ENCODE measurements around the gene CDS2. TPM values are rescaled to one million over a fixed set of nuclear protein-coding genes. Genes with fewer than 3 reads are reported as not detected.

CDS2 gene
- total RNA-seq, 1 experiment from 2014 or later, result 67.4 TPM

GRCh38 chr20:5127859-5128424 is 1.1 kb downstream of the CDS2 start:
- Histone ChIP-seq H3K27ac (ENCODE audit: low read depth, low read length, poor library complexity, severe bottlenecking) (peak overlapping the region; percentile 95), H3K9me3 (ENCODE audit: low read depth, low read length, poor library complexity, severe bottlenecking) (no peaks in the 10 kb centered on the region), H3K4me3 (ENCODE audit: low read depth, low read length, poor library complexity, severe bottlenecking) (peak overlapping the region; percentile 98), H3K4me1 (ENCODE audit: insufficient read depth, low read length, poor library complexity, severe bottlenecking) (peaks cover 33% of the 10 kb centered on the region), H3K36me3 (ENCODE audit: insufficient read depth, low read length, poor library complexity, severe bottlenecking) (peaks cover 8% of the 10 kb centered on the region), H3K27me3 (replicated peaks; ENCODE audit: insufficient read depth, low read depth, low read length, poor library complexity) (no peaks in the 10 kb centered on the region)
- intact Hi-C loops (cut with micrococcal nuclease; ENCODE audit: unreplicated experiment), result no loop called here
- BruUV-seq (replicated peaks), result TSS peak; percentile 62
- DNase-seq (ENCODE audit: low spot score), result no peak
- CTCF ChIA-PET, result interaction anchor here (2.1 kb wide), 1 partner anchor 64 kb away, joined by 65 read pairs; no protein-coding TSS in a partner anchor
- POLR2A ChIA-PET (ENCODE audit: low non-redundant PET), result no interaction called here
- no peak for TF ChIP-seq EZH2 (IDR thresholded peaks at IDR 0.05; ENCODE audit: borderline replicate concordance, low read depth, low read length, poor library complexity, severe bottlenecking)
- TF ChIP-seq CTCF (conservative IDR thresholded peaks at IDR 0.05; ENCODE audit: low read depth, low read length), result no peak

DNA sequence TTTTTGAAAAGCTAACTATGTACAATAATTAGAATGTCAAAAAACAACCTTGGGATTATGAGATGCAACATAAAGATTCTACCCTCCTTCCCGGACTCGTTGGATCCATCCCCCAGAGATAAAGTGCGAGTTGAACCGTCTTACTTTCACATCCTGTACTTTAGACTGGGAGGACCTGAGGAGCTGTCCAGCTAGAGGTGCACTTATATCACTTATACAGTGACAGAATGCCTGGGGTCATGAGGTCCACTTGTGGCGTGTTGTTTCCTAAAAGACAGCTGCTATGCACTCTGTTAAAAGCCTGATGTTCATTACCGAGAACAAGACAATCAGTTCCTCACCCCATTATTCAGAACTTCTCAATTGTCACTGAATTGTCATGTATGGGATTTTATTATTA is 2.1 kb downstream of the CDS2 start:
- TF ChIP-seq CTCF (conservative IDR thresholded peaks at IDR 0.05; ENCODE audit: low read depth, low read length) (no peak), EZH2 (IDR thresholded peaks at IDR 0.05; ENCODE audit: borderline replicate concordance, low read depth, low read length, poor library complexity, severe bottlenecking) (no peak)
- Histone ChIP-seq H3K4me3 (ENCODE audit: low read depth, low read length, poor library complexity, severe bottlenecking) (no peak overlapping the region), H3K27ac (ENCODE audit: low read depth, low read length, poor library complexity, severe bottlenecking) (peak overlapping the region; percentile 95), H3K27me3 (replicated peaks; ENCODE audit: insufficient read depth, low read depth, low read length, poor library complexity) (no peaks in the 10 kb centered on the region), H3K4me1 (ENCODE audit: insufficient read depth, low read length, poor library complexity, severe bottlenecking) (peaks cover 33% of the 10 kb centered on the region), H3K9me3 (ENCODE audit: low read depth, low read length, poor library complexity, severe bottlenecking) (no peaks in the 10 kb centered on the region), H3K36me3 (ENCODE audit: insufficient read depth, low read length, poor library complexity, severe bottlenecking) (peaks cover 8% of the 10 kb centered on the region)
- ChIA-PET POLR2A (ENCODE audit: low non-redundant PET) (no interaction called here), CTCF (no interaction called here)
- no peak for DNase-seq (ENCODE audit: low spot score)
- no TSS peak for BruUV-seq (replicated peaks)
- intact Hi-C loops (cut with micrococcal nuclease; ENCODE audit: unreplicated experiment), result no loop called here

- H3K4me1 ChIP-seq (ENCODE audit: insufficient read depth, low read length, poor library complexity, severe bottlenecking), result peaks cover 41% of the 10 kb centered on the region
- peaks cover 8% of the 10 kb centered on the region for H3K36me3 ChIP-seq (ENCODE audit: insufficient read depth, low read length, poor library complexity, severe bottlenecking)
- peak overlapping the region; percentile 92 for H3K27ac ChIP-seq (ENCODE audit: low read depth, low read length, poor library complexity, severe bottlenecking)
- no peak for TF ChIP-seq CTCF (conservative IDR thresholded peaks at IDR 0.05; ENCODE audit: low read depth, low read length)
- no peak for TF ChIP-seq EZH2 (IDR thresholded peaks at IDR 0.05; ENCODE audit: borderline replicate concordance, low read depth, low read length, poor library complexity, severe bottlenecking)
- BruUV-seq (replicated peaks), result TSS peak; percentile 2
- peak overlapping the region; percentile 30 for H3K4me3 ChIP-seq (ENCODE audit: low read depth, low read length, poor library complexity, severe bottlenecking)
- H3K9me3 ChIP-seq (ENCODE audit: low read depth, low read length, poor library complexity, severe bottlenecking), result no peaks in the 10 kb centered on the region
- peak; percentile 82 for DNase-seq (ENCODE audit: low spot score)
- POLR2A ChIA-PET (ENCODE audit: low non-redundant PET), result interaction anchor here (0.6 kb wide), 1 partner anchor 20 kb away, joined by 3 read pairs; no protein-coding TSS in a partner anchor
- intact Hi-C loops (cut with micrococcal nuclease; ENCODE audit: unreplicated experiment), result loop anchor here (5.0 kb wide), 1 partner anchor 36 kb away; no protein-coding TSS in a partner anchor
- H3K27me3 ChIP-seq (replicated peaks; ENCODE audit: insufficient read depth, low read depth, low read length, poor library complexity), result no peaks in the 10 kb centered on the region
- CTCF ChIA-PET, result interaction anchor here (0.7 kb wide), 1 partner anchor 35 kb away, joined by 4 read pairs; no protein-coding TSS in a partner anchor
Measured at GRCh38 chr20:5131502-5131901, 4.7 kb downstream of the CDS2 start.
